ENCODE results near the gene FOXK1.

The FOXK1 gene

GRCh38 chr7:4820405-4820966, 138.4 kb downstream of the FOXK1 start:
- TF ChIP-seq CTCF (IDR thresholded peaks at IDR 0.05; ENCODE audit: low read depth, low read length) (no peak), MAX (IDR thresholded peaks at IDR 0.05; ENCODE audit: low read depth, low read length) (no peak), POLR2A (IDR thresholded peaks at IDR 0.05; ENCODE audit: extremely low read depth, insufficient read length) (no peak), MYC (IDR thresholded peaks at IDR 0.05; ENCODE audit: low read depth, low read length) (no peak)
- H3K4me3 ChIP-seq (ENCODE audit: low read depth, low read length): no peak overlapping the region
- no peak for DNase-seq (ENCODE audit: low read depth)
